ENCODE measurements around the gene AKR1D1.
"Not testable (repeated sequence)": the region's sequence is repeated elsewhere in the genome, so short reads cannot be mapped to it uniquely, and the experiment has no call there.

The AKR1D1 gene

DNA sequence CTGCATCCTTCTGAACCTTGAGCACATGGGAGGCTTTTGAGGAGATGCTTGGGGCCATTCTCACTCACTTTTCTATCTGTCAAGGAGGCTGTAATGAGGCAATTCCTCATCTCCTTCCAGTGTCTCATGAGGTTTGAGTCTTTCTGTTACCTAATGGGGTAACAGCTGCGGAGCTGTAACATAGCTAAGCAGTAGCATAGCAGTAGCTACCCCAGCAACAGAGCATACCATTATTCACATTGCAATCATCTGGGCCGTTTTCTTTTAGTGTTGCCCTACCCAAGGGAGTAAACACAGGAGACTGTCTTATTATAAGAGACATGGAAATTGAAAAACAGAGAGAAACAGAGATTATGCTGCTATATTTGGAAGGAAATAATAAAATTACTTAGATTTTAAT, 68.7 kb downstream of the AKR1D1 start:
- in situ Hi-C loops (cut with MboI; ENCODE audit: low sequenced_read_pairs, unreplicated experiment), result no loop called here
- TF ChIP-seq, protein P1, sequence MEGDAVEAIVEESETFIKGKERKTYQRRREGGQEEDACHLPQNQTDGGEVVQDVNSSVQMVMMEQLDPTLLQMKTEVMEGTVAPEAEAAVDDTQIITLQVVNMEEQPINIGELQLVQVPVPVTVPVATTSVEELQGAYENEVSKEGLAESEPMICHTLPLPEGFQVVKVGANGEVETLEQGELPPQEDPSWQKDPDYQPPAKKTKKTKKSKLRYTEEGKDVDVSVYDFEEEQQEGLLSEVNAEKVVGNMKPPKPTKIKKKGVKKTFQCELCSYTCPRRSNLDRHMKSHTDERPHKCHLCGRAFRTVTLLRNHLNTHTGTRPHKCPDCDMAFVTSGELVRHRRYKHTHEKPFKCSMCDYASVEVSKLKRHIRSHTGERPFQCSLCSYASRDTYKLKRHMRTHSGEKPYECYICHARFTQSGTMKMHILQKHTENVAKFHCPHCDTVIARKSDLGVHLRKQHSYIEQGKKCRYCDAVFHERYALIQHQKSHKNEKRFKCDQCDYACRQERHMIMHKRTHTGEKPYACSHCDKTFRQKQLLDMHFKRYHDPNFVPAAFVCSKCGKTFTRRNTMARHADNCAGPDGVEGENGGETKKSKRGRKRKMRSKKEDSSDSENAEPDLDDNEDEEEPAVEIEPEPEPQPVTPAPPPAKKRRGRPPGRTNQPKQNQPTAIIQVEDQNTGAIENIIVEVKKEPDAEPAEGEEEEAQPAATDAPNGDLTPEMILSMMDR (IDR thresholded peaks at IDR 0.05; ENCODE audit: borderline replicate concordance, control extremely low read depth, extremely low read depth, insufficient read depth, missing control alignments), result no peak
- no peak for DNase-seq (ENCODE audit: low spot score)

DNA sequence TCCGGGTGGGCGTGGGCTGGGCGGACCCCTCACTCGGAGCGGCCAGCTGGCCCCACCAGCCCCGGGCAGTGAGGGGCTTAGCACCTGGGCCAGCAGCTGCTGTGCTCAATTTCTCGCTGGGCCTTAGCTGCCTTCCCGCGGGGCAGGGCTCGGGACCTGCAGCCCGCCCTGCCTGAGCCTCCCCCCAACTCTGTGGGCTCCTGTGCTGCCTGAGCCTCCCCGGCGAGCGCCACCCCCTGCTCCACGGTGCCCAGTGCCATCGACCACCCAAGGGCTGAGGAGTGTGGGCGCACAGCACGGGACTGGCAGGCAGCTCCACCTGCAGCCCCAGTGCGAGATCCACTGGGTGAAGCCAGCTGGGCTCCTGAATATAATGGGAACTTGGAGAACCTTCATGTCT, 70.0 kb downstream of the AKR1D1 start:
- in situ Hi-C loops (cut with MboI; ENCODE audit: low sequenced_read_pairs, unreplicated experiment); DNase-seq (ENCODE audit: low spot score): not testable (repeated sequence)

GRCh38 chr7:138146757-138147734, 70.8 kb downstream of the AKR1D1 start:
- in situ Hi-C loops (cut with MboI; ENCODE audit: low sequenced_read_pairs, unreplicated experiment); DNase-seq (ENCODE audit: low spot score): not testable (repeated sequence)

- TF ChIP-seq, protein P1 (IDR thresholded peaks at IDR 0.05; ENCODE audit: borderline replicate concordance, control extremely low read depth, extremely low read depth, insufficient read depth, missing control alignments), result no peak
- no peak for DNase-seq (ENCODE audit: low spot score)
- in situ Hi-C loops (cut with MboI; ENCODE audit: low sequenced_read_pairs, unreplicated experiment), result no loop called here
These were observed 75.7 kb downstream of the AKR1D1 start for GRCh38 chr7:138151731-138152577.

GRCh38 chr7:138154661-138155060, 78.4 kb downstream of the AKR1D1 start:
- in situ Hi-C loops (cut with MboI; ENCODE audit: low sequenced_read_pairs, unreplicated experiment), result no loop called here
- DNase-seq (ENCODE audit: low spot score), result no peak
- TF ChIP-seq, protein P1 (IDR thresholded peaks at IDR 0.05; ENCODE audit: borderline replicate concordance, control extremely low read depth, extremely low read depth, insufficient read depth, missing control alignments), result no peak

DNA sequence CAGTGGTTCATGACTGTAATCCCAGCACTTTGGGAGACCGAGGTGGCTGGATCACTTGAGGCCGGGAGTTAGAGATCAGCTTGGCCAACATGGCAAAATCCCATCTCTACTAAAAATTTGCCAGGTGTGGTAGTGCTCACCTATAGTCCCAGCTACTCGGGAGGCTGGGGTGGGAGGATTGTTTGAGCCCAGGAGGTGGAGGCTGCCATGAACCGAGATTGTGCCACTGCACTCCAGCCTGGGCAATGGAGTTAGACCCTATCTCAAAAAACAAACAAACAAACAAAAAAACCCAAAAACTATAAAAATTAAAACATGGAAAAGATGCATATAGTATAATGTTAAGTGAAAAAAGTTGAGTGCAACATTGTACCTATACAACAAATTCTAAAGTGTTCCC, 81.4 kb downstream of the AKR1D1 start:
- in situ Hi-C loops (cut with MboI; ENCODE audit: low sequenced_read_pairs, unreplicated experiment), result no loop called here
- TF ChIP-seq, protein P1 (IDR thresholded peaks at IDR 0.05; ENCODE audit: borderline replicate concordance, control extremely low read depth, extremely low read depth, insufficient read depth, missing control alignments), result no peak

DNA sequence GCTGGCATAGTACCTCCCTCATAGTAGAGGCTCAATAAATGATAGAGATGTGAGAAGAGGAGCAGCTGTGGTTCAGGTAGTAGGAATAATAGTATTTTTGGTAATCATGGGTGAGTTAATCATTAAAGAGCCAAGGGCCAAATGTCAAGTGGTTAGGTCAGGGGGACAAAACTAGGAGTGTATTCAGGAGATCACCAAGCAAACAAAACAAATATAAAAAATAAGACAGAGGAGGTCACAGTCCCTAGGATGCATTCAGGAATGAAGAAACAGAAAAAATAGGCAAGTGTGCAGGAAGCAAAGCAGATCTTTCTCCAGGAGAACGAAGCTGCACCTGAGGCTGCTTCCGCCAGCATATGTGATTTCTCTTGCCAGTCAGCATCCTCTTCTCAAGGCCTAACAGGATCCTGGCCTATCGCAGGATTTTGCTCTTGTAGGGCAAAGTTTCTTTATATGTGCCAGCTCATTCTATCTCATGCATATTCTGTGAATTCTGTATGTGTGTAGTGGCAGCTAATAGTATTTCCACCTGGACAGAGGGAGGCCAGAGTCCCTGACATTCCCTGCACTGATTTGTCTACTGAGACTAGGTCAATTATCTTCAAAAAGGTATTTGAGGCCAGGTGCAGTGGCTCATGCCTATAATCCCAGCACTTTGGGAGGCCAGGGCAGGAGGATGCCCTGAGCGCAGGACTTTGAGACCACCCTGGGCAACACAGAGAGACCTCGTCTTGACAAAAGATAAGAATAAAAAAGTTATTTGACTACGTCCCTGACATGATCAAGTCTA, 82.7 kb downstream of the AKR1D1 start:
- TF ChIP-seq, protein P1 (IDR thresholded peaks at IDR 0.05; ENCODE audit: borderline replicate concordance, control extremely low read depth, extremely low read depth, insufficient read depth, missing control alignments), result no peak
- DNase-seq (ENCODE audit: low spot score), result no peak
- in situ Hi-C loops (cut with MboI; ENCODE audit: low sequenced_read_pairs, unreplicated experiment), result no loop called here

More for the DNA sequence above, 81.4 kb downstream of the AKR1D1 start:
- DNase-seq (ENCODE audit: low spot score), result no peak

All from GM13976 (cell line).